ENCODE data around the gene C1R. TPM values are rescaled to one million over a fixed set of nuclear protein-coding genes. Genes with fewer than 3 reads are reported as not detected.

C1R gene
- total RNA-seq, 1 donor from 2014 or later, result 35.1 TPM

- Mint-ChIP-seq H3K36me3 (ENCODE audit: unreplicated experiment) (peaks cover 4% of the 10 kb centered on the region), H3K27me3 (ENCODE audit: unreplicated experiment) (peaks cover 16% of the 10 kb centered on the region), H3K4me1 (ENCODE audit: unreplicated experiment) (peaks cover 24% of the 10 kb centered on the region), H3K9me3 (ENCODE audit: unreplicated experiment) (no peaks in the 10 kb centered on the region), H3K4me3 (ENCODE audit: unreplicated experiment) (peak within 1 kb of the TSS; percentile 75), H3K27ac (ENCODE audit: unreplicated experiment) (peak within 1 kb of the TSS; percentile 42)
- no peak for TF ChIP-seq CTCF (IDR thresholded peaks at IDR 0.05)
- no peak for DNase-seq (ENCODE audit: extremely low spot score, unreplicated experiment)
Measured at GRCh38 chr12:7129872-7130691, 37.8 kb upstream of the C1R start, which contains the start of gene CLSTN3. TSS of gene CLSTN3 (plus strand) at chr12:7130371. CDS start at chr12:7130649, 278 bp downstream.

GRCh38 chr12:7129287-7129871 is 37.1 kb upstream of the C1R start:
- Mint-ChIP-seq H3K4me1 (ENCODE audit: unreplicated experiment) (peaks cover 24% of the 10 kb centered on the region), H3K36me3 (ENCODE audit: unreplicated experiment) (peaks cover 4% of the 10 kb centered on the region), H3K9me3 (ENCODE audit: unreplicated experiment) (no peaks in the 10 kb centered on the region), H3K27ac (ENCODE audit: unreplicated experiment) (no peak overlapping the region), H3K4me3 (ENCODE audit: unreplicated experiment) (peak overlapping the region; percentile 75), H3K27me3 (ENCODE audit: unreplicated experiment) (peaks cover 16% of the 10 kb centered on the region)
- DNase-seq (ENCODE audit: extremely low spot score, unreplicated experiment), result no peak
- TF ChIP-seq CTCF (IDR thresholded peaks at IDR 0.05), result no peak

GRCh38 chr12:7128681-7129286 is 36.5 kb upstream of the C1R start, which contains the start of gene RBP5:
TSS of gene RBP5 (minus strand) at chr12:7128889. CDS start at chr12:7128775, 114 bp downstream.
- Mint-ChIP-seq H3K4me3 (ENCODE audit: unreplicated experiment) (peak within 1 kb of the TSS; percentile 75), H3K9me3 (ENCODE audit: unreplicated experiment) (no peaks in the 10 kb centered on the region), H3K27ac (ENCODE audit: unreplicated experiment) (no peak within 1 kb of the TSS), H3K27me3 (ENCODE audit: unreplicated experiment) (peaks cover 20% of the 10 kb centered on the region), H3K4me1 (ENCODE audit: unreplicated experiment) (peaks cover 24% of the 10 kb centered on the region), H3K36me3 (ENCODE audit: unreplicated experiment) (peaks cover 4% of the 10 kb centered on the region)
- no peak for TF ChIP-seq CTCF (IDR thresholded peaks at IDR 0.05)
- no peak for DNase-seq (ENCODE audit: extremely low spot score, unreplicated experiment)

- DNase-seq (ENCODE audit: extremely low spot score, unreplicated experiment), result no peak
- peaks cover 24% of the 10 kb centered on the region for H3K4me1 Mint-ChIP-seq (ENCODE audit: unreplicated experiment)
- TF ChIP-seq CTCF (IDR thresholded peaks at IDR 0.05), result no peak
- H3K4me3 Mint-ChIP-seq (ENCODE audit: unreplicated experiment), result peak overlapping the region; percentile 44
- H3K27ac Mint-ChIP-seq (ENCODE audit: unreplicated experiment), result no peak overlapping the region
- no peaks in the 10 kb centered on the region for H3K9me3 Mint-ChIP-seq (ENCODE audit: unreplicated experiment)
- peaks cover 4% of the 10 kb centered on the region for H3K36me3 Mint-ChIP-seq (ENCODE audit: unreplicated experiment)
- H3K27me3 Mint-ChIP-seq (ENCODE audit: unreplicated experiment), result peaks cover 25% of the 10 kb centered on the region
Measured at GRCh38 chr12:7127916-7128626, 35.8 kb upstream of the C1R start.
